ENCODE measurements around the gene ATP8B4. TPM values are rescaled to one million over a fixed set of nuclear protein-coding genes. Genes with fewer than 3 reads are reported as not detected.

Gene ATP8B4
- total and polyA plus RNA-seq, 2 donors from 2014 or later: 2.1 to 12.5 TPM

- FAIRE-seq: no peak
- H3K9ac ChIP-seq (ENCODE audit: low read length in 3 of 3): no peak overlapping the region
Observed at GRCh38 chr15:49900006-49900902, 218.8 kb downstream of the ATP8B4 start.

GRCh38 chr15:49898575-49899283 is 220.3 kb downstream of the ATP8B4 start:
- Histone ChIP-seq H3K27me3 (ENCODE audit: control insufficient read depth, insufficient read depth, low read length) (no peaks in the 10 kb centered on the region), H3K4me3 (ENCODE audit: low read length in 3 of 3) (no peak overlapping the region), H3K36me3 (ENCODE audit: control insufficient read depth in 2 of 3, insufficient read depth in 3 of 3, low read length in 3 of 3) (no peaks in the 10 kb centered on the region), H3K9me3 (ENCODE audit: control insufficient read depth in 2 of 3, insufficient read depth in 1 of 3, low read length in 3 of 3) (no peaks in the 10 kb centered on the region), H3K4me1 (ENCODE audit: control insufficient read depth in 2 of 3, insufficient read depth in 2 of 3, low read depth in 1 of 3, low read length in 3 of 3) (peaks cover 0 to 8% (median 2%) of the 10 kb centered on the region in 3 donors), H3K9ac (ENCODE audit: low read length in 3 of 3) (no peak overlapping the region), H3K27ac (ENCODE audit: low read depth in 2 of 2, low read length in 2 of 2) (peak overlapping the region in 1 of 2 donors; percentile 43)
- FAIRE-seq (no peak), DNase-seq (no peak)
- TF ChIP-seq, protein P1, sequence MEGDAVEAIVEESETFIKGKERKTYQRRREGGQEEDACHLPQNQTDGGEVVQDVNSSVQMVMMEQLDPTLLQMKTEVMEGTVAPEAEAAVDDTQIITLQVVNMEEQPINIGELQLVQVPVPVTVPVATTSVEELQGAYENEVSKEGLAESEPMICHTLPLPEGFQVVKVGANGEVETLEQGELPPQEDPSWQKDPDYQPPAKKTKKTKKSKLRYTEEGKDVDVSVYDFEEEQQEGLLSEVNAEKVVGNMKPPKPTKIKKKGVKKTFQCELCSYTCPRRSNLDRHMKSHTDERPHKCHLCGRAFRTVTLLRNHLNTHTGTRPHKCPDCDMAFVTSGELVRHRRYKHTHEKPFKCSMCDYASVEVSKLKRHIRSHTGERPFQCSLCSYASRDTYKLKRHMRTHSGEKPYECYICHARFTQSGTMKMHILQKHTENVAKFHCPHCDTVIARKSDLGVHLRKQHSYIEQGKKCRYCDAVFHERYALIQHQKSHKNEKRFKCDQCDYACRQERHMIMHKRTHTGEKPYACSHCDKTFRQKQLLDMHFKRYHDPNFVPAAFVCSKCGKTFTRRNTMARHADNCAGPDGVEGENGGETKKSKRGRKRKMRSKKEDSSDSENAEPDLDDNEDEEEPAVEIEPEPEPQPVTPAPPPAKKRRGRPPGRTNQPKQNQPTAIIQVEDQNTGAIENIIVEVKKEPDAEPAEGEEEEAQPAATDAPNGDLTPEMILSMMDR (IDR thresholded peaks at IDR 0.05; ENCODE audit: borderline replicate concordance, extremely low read depth, insufficient read depth): no peak
- intact Hi-C loops (cut with DNase I): no loop called here

More at GRCh38 chr15:49900006-49900902, 218.8 kb downstream of the ATP8B4 start:
- no peak overlapping the region for H3K4me3 ChIP-seq (ENCODE audit: low read length in 3 of 3)
- H3K36me3 ChIP-seq (ENCODE audit: control insufficient read depth in 2 of 3, insufficient read depth in 3 of 3, low read length in 3 of 3): no peaks in the 10 kb centered on the region
- H3K9me3 ChIP-seq (ENCODE audit: control insufficient read depth in 2 of 3, insufficient read depth in 1 of 3, low read length in 3 of 3): no peaks in the 10 kb centered on the region
- H3K27me3 ChIP-seq (ENCODE audit: control insufficient read depth, insufficient read depth, low read length): no peaks in the 10 kb centered on the region
- peak in 2 of 5 donors; percentile 67 to 92 for DNase-seq
- TF ChIP-seq, protein P1 (IDR thresholded peaks at IDR 0.05; ENCODE audit: borderline replicate concordance, extremely low read depth, insufficient read depth): no peak
- peaks cover 0 to 8% (median 2%) of the 10 kb centered on the region in 3 donors for H3K4me1 ChIP-seq (ENCODE audit: control insufficient read depth in 2 of 3, insufficient read depth in 2 of 3, low read depth in 1 of 3, low read length in 3 of 3)
- intact Hi-C loops (cut with DNase I): no loop called here
- H3K27ac ChIP-seq (ENCODE audit: low read depth in 2 of 2, low read length in 2 of 2): no peak overlapping the region

GRCh38 chr15:49898097-49898496 is 220.9 kb downstream of the ATP8B4 start:
- no peaks in the 10 kb centered on the region for H3K9me3 ChIP-seq (ENCODE audit: control insufficient read depth in 2 of 3, insufficient read depth in 1 of 3, low read length in 3 of 3)
- no peak overlapping the region for H3K27ac ChIP-seq (ENCODE audit: low read depth in 2 of 2, low read length in 2 of 2)
- FAIRE-seq: no peak
- intact Hi-C loops (cut with DNase I): no loop called here
- no peaks in the 10 kb centered on the region for H3K36me3 ChIP-seq (ENCODE audit: control insufficient read depth in 2 of 3, insufficient read depth in 3 of 3, low read length in 3 of 3)
- no peaks in the 10 kb centered on the region for H3K27me3 ChIP-seq (ENCODE audit: control insufficient read depth, insufficient read depth, low read length)
- no peak overlapping the region for H3K4me3 ChIP-seq (ENCODE audit: low read length in 3 of 3)
- H3K9ac ChIP-seq (ENCODE audit: low read length in 3 of 3): no peak overlapping the region
- TF ChIP-seq, protein P1 (IDR thresholded peaks at IDR 0.05; ENCODE audit: borderline replicate concordance, extremely low read depth, insufficient read depth): no peak
- no peak for DNase-seq
- H3K4me1 ChIP-seq (ENCODE audit: control insufficient read depth in 2 of 3, insufficient read depth in 2 of 3, low read depth in 1 of 3, low read length in 3 of 3): peaks cover 0 to 5% (median 0%) of the 10 kb centered on the region in 3 donors

Measured in kidney (tissue), 14 donors.